VCaP (cell line): ENCODE results near the gene SP7.
"Not testable (repeated sequence)": the region's sequence is repeated elsewhere in the genome, so short reads cannot be mapped to it uniquely, and the experiment has no call there.

Source experiments
- H3K27ac ChIP-seq: fragments of 450-650 bp; 2 replicates; pipeline ENCODE4 v1.5.1; 2017
- CTCF ChIP-seq: fragments of 450-650 bp; conservative IDR thresholded peaks from 2 replicates; pipeline ENCODE4 v1.5.1; 2017; ENCODE audit warnings: mild to moderate bottlenecking, moderate library complexity

SP7 gene

GRCh38 chr12:53300187-53300586 lies 36.0 kb downstream of the SP7 start:
- TF ChIP-seq CTCF = no peak
- H3K27ac ChIP-seq = peak overlapping the region; percentile 86

GRCh38 chr12:53299454-53300180 lies 36.5 kb downstream of the SP7 start, which contains the start of gene MYG1:
Gene MYG1 (plus strand): TSS chr12:53299695. CDS start chr12:53299738, 43 bp downstream.
- TF ChIP-seq CTCF = no peak; the same call in 1 of the 2 replicates
- H3K27ac ChIP-seq = peak within 1 kb of the TSS; percentile 86

- no peak for TF ChIP-seq CTCF
- peak overlapping the region; percentile 86 for H3K27ac ChIP-seq
Observed at GRCh38 chr12:53299101-53299453, 37.1 kb downstream of the SP7 start.

- H3K27ac ChIP-seq = 0 out of 2 replicates have a peak overlapping the region, but pooled peaks have one; percentile 2
- TF ChIP-seq CTCF = no peak
Observed at GRCh38 chr12:53298164-53298563, 38.0 kb downstream of the SP7 start.

GRCh38 chr12:53297106-53297505 lies 39.0 kb downstream of the SP7 start:
- not testable (repeated sequence) for H3K27ac ChIP-seq

- TF ChIP-seq CTCF = no peak
- peak overlapping the region; percentile 83 for H3K27ac ChIP-seq
Observed at GRCh38 chr12:53295891-53296219, 40.3 kb downstream of the SP7 start.

- peak within 1 kb of the TSS; percentile 83 for H3K27ac ChIP-seq
Observed at GRCh38 chr12:53295070-53295890, 40.9 kb downstream of the SP7 start, which contains the start of gene PFDN5. Gene PFDN5 (plus strand): TSS chr12:53295542. CDS start chr12:53295568, 26 bp downstream.

More at GRCh38 chr12:53295070-53295890, 40.9 kb downstream of the SP7 start, which contains the start of gene PFDN5:
- no peak for TF ChIP-seq CTCF
